GM20431 (cell line): ENCODE results near the gene DNAJC5.
"Not testable (repeated sequence)": the region's sequence is repeated elsewhere in the genome, so short reads cannot be mapped to it uniquely, and the experiment has no call there.

Source experiments
- in situ Hi-C: fragments of 300-500 bp; cut with MseI, MboI; formaldehyde crosslinking; loops from one replicate; pipeline ENCODE4 v1.15.0; 2020; ENCODE audit warnings: low sequenced_read_pairs; ENCODE audit not compliant: unreplicated experiment

Gene DNAJC5

GRCh38 chr20:63974402-63975200 is 79.7 kb downstream of the DNAJC5 start:
- in situ Hi-C loops: no loop called here

GRCh38 chr20:63976511-63976910 is 81.6 kb downstream of the DNAJC5 start:
- in situ Hi-C loops: not testable (repeated sequence)

GRCh38 chr20:63976980-63977738 is 82.2 kb downstream of the DNAJC5 start:
- in situ Hi-C loops: no loop called here

GRCh38 chr20:63977739-63978276 is 82.9 kb downstream of the DNAJC5 start:
- in situ Hi-C loops: no loop called here

- in situ Hi-C loops: no loop called here
Measured at GRCh38 chr20:63978319-63979228, 83.6 kb downstream of the DNAJC5 start.

- in situ Hi-C loops: no loop called here
Measured at GRCh38 chr20:63979229-63979556, 84.3 kb downstream of the DNAJC5 start.

- in situ Hi-C loops: no loop called here
Measured at GRCh38 chr20:63979557-63980316, 84.8 kb downstream of the DNAJC5 start, which contains the start of gene SAMD10. Gene SAMD10, minus strand, starts transcription at chr20:63979642. Its CDS starts 175 bp downstream, at chr20:63979467.

- in situ Hi-C loops: no loop called here
Measured at GRCh38 chr20:63980317-63980805, 85.4 kb downstream of the DNAJC5 start.

- in situ Hi-C loops: no loop called here
Measured at GRCh38 chr20:63980806-63981728, 86.1 kb downstream of the DNAJC5 start, which contains the start of gene PRPF6. Gene PRPF6, plus strand, starts transcription at chr20:63981132. Its CDS starts 114 bp downstream, at chr20:63981246.

GRCh38 chr20:63982937-63983336 is 88.0 kb downstream of the DNAJC5 start:
- in situ Hi-C loops: no loop called here
